GM18505 (cell line): ENCODE data around the gene CLDND2.

Experiments used
- ATAC-seq: cut with Tn5 transposase; IDR thresholded peaks from one replicate; pipeline ENCODE4 v1.9.1; 2021; ENCODE audit not compliant: unreplicated experiment
- POLR2A ChIP-seq: IDR thresholded peaks from 4 replicates; pipeline ENCODE4 v1.6.1; 2011; ENCODE audit warnings: borderline replicate concordance; ENCODE audit not compliant: insufficient read depth, insufficient read length; ENCODE audit errors: extremely low read depth

The CLDND2 gene

GRCh38 chr19:51356159-51356801, 12.5 kb downstream of the CLDND2 start:
- no peak for ATAC-seq
- TF ChIP-seq POLR2A = no peak

DNA sequence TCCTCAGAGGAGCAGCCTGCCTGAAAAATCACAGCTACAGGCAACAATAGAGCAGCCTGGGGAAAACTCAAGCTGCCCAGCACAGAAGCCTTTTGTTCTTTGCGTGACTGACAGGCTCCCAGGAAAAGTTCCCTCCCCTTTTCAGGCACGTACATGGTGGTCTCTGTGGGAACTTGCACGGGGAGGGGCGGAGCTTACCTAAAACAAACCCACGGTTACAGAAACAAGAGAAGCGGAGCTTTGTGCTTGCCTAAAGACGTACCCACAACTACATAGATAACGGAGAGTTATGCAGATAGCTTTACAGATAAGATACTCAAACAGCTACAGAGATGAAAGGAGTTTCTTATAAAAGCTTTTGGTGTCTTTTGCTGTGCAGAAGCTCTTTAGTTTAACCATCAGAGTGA, 14.1 kb downstream of the CLDND2 start:
- no peak for TF ChIP-seq POLR2A
- no peak for ATAC-seq

DNA sequence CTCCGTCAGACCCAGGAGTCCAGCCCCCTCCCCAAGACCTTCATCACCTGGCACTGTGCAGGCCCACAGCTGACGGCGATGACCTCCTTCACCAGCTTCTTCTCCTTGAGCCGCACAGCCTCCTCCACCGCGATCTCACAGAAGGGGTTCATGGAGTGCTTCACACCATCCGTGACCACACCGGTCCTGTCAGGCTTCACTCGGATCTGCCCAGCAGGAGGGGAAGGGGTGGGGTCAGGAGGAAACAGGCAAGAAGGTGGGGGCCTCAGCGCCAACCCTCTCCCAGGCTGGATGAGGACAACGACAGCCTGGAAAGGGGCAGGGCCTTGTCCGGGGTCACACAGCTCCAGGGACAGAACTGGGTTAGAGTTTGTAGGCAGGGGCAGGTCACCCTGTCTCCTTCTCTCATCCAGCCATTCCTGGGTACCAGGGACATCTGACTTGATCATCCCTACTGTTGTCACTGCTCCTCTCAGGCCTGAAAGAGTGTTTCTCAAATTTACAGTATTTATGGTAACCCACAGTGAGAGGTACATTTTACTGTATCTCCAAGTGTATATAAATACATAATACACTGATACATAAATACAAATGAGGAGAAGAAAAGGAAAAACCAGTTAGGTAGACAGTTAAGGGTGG, 14.6 kb downstream of the CLDND2 start:
- no peak for TF ChIP-seq POLR2A
- ATAC-seq = no peak

DNA sequence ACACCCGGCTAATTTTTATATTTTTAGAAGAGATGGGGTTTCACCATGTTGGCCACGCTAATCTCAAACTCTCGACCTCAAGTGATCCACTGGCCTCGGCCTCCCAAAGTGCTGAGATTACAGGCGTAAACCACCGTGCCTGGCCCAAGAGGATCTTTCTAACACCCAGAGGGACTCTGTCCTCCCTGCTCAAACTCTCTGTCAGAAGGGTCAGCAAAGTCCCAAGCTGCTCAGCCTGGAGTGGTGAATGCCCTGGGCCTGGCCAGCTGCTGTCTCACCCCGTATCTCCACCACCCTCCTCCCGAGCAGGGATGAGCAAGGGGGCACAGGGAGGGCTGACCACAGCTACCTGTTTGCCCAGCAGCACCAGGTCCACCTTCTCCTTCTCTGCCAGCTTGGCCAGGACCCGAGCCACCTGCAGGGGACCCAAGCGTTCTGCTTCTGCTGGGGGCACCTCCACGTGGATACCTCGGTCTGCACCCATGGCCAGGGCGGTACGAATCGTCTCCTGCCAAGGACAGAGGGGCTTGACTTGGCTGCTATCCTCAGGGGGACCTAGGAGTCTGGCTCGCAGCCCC, 15.9 kb downstream of the CLDND2 start:
- TF ChIP-seq POLR2A = no peak

GRCh38 chr19:51351266-51351990, 17.4 kb downstream of the CLDND2 start:
- no peak for TF ChIP-seq POLR2A
- no peak for ATAC-seq

More for the DNA sequence above, 15.9 kb downstream of the CLDND2 start:
- ATAC-seq = no peak

DNA sequence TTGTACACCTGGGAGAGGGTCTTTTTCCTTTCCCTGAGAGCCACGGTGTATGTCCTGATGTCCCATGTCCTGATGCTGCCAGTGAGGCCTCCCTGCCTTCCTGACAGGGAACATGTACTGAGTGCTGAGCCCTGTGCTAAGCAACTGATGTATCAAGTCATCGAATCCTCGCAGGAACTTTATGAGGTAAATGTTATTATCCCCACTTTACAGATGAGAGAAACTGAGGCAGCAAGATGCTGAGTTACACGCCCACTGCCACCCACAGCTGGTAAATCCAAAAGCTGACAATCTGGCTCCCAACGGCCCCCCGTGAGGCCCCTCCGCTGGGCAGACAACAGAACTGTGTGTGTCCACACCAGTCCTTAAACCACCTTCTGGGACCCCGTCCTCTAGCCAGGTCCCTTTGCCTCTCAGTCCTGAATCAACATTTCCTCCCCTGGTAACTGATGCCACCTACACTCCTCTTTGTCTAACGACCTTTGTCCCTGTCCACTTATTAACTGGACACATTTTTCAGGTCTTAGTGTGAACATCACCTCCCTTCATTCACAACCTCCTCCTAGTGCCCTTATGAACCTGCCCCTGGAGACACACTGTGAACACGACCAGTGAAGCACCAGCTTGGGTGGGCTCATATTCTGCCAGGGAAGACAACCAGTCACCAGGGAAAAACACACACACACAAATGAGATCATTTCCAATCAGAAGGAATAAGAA, 21.4 kb downstream of the CLDND2 start:
- TF ChIP-seq POLR2A = no peak
- no peak for ATAC-seq

GRCh38 chr19:51346742-51347141, 22.1 kb downstream of the CLDND2 start:
- ATAC-seq = no peak
- TF ChIP-seq POLR2A = no peak

- TF ChIP-seq POLR2A = no peak
- ATAC-seq = no peak
Measured at GRCh38 chr19:51345076-51345620, 23.7 kb downstream of the CLDND2 start.

DNA sequence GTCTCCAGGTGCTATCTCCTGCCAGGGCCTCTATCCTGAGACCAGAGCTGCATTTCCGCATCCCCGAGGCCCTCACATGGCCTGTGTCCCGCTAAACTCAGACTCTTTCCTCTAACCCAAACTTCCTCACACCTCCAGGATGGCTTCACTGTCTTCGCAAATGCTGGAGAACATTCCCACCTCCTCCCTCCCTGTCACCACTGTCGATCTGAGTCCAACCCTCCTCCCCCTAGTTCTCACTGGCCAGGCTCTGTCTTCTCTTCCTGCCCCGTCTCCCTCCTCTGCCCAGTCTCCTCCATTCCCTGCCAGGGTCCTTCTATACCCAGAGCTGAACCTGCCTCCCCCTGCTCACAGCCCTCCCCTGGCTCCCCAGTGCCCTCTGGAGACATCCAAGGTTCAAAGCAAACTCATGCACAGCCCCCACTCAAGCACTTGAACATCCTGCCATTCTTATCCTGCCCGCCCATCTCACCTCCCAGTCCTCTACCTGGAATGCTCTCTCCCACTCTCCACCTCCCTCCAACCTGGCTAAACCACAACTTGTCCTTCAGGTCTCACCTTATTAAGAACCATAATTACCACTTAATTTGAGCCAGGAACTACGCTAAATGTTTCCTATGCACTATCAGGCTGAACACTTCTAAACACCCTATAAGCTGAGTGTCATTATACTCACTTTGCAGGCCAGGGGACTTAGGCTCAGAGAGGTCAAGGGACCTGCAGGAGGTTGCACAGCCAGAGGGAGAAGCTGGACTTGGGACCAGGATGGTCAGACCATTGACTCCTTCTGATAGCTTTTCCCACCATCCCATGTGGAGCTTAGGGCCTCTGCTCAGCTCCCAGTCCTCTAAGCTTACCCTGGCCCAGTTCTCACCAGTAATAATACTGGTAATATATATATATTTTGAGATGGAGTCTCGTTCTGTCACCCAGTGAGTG, 25.9 kb downstream of the CLDND2 start:
- no peak for TF ChIP-seq POLR2A
- no peak for ATAC-seq

DNA sequence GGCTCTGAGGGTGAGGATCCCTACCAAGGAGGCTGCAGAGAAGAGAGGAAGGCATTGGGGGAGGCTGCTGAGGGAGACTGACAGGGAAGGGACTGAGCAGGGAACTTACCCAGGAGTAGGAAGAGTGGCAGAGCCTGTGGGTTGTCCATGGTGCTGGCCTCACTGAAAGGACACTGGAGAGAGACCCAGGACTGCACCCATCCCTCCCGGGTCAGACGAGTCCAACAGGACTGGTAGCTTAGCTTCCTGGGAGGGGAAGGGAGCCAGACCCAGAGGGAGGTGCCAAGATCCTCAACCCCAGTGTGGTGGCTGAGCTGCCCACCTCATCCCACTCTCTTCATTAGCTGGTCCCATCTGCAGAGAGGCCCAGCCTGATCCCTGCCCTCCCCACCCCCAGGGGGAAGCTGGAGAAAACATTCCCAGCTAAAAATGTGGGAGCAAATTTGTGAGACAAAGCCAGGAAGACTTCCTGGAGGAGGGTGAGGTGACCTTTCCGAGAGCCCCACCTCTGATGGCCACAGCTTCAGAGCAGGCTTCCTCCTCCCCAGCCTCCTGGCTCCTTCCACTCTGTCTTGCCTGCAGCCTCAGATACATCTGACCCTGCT, 26.7 kb downstream of the CLDND2 start, which contains the start of gene VSIG10L:
TSS of gene VSIG10L (minus strand) at position 164 of the 605 bp plus-strand sequence. CDS start at position 149, 15 bp downstream.
- ATAC-seq = no peak
- TF ChIP-seq POLR2A = no peak

- TF ChIP-seq POLR2A = no peak
- no peak for ATAC-seq
Measured at GRCh38 chr19:51341066-51341465, 27.7 kb downstream of the CLDND2 start.
